Spleen (tissue), 11 donors: Measurements from ENCODE around the gene KLRF1. TPM values are rescaled to one million over a fixed set of nuclear protein-coding genes. Genes with fewer than 3 reads are reported as not detected.
A peak's percentile ranks its signal among the peaks of the same experiment; 100 is the strongest.
"Not testable (repeated sequence)": the region's sequence is repeated elsewhere in the genome, so short reads cannot be mapped to it uniquely, and the experiment has no call there.

Experiments used
- DNase-seq: peaks from one replicate; pipeline ENCODE4 v3.0.0-alpha.2; 2020
- H3K27ac ChIP-seq, 8 donors: fragments of 200-600 bp; sonication (generic) in 7 of 8; 1 replicate in 4 of 8; 2 replicates in 4 of 8; pipeline versions ENCODE4 v1.5.0 to v1.8.0; 2016 to 2021; ENCODE audit warnings: inconsistent platforms in 4 of 8, mild to moderate bottlenecking in 4 of 8, moderate library complexity in 1 of 8
- H3K27me3 ChIP-seq, 7 donors: fragments of 200-600 bp; sonication (generic) in 6 of 7; replicated peaks in 1 of 7; 1 replicate in 4 of 7; 2 replicates in 3 of 7; pipeline versions ENCODE4 v1.5.0 to v1.8.0; 2016 to 2021; ENCODE audit warnings: inconsistent platforms in 3 of 7, mild to moderate bottlenecking in 1 of 7
- H3K36me3 ChIP-seq, 6 donors: fragments of 200-600 bp; sonication (generic) in 5 of 6; 1 replicate in 4 of 6; 2 replicates in 2 of 6; pipeline versions ENCODE4 v1.5.0 to v1.8.0; 2016 to 2021; ENCODE audit warnings: inconsistent platforms in 2 of 6
- H3K4me1 ChIP-seq, 6 donors: fragments of 200-600 bp; sonication (generic) in 5 of 6; 1 replicate in 3 of 6; 2 replicates in 3 of 6; pipeline versions ENCODE4 v1.5.0 to v1.8.0; 2016 to 2021; ENCODE audit warnings: inconsistent platforms in 3 of 6
- H3K4me3 ChIP-seq, 8 donors: fragments of 200-600 bp; sonication (generic) in 7 of 8; 1 replicate in 4 of 8; 2 replicates in 4 of 8; pipeline versions ENCODE4 v1.5.0 to v1.8.0; 2016 to 2021; ENCODE audit warnings: inconsistent platforms in 4 of 8, mild to moderate bottlenecking in 4 of 8, moderate library complexity in 2 of 8
- H3K9me3 ChIP-seq, 8 donors: fragments of 200-600 bp; sonication (generic) in 7 of 8; 1 replicate in 4 of 8; 2 replicates in 4 of 8; pipeline versions ENCODE4 v1.5.0 to v1.8.0; 2016 to 2021; ENCODE audit warnings: inconsistent platforms in 4 of 8
- CTCF ChIP-seq, 11 experiments: fragments of 200-600 bp in 7 of 11; fragments of 450-650 bp in 4 of 11; sonication (generic) in 4 of 11; IDR thresholded peaks in 8 of 11; conservative IDR thresholded peaks in 3 of 11; 1 replicate in 7 of 11; 2 replicates in 4 of 11; pipeline versions ENCODE4 v1.4.0 to v1.8.0; 2016 to 2021; ENCODE audit warnings: antibody characterized with exemption in 11 of 11, inconsistent platforms in 4 of 11, mild to moderate bottlenecking in 1 of 11
- POLR2A ChIP-seq, 3 donors: fragments of 450-650 bp; IDR thresholded peaks; one replicate each; pipeline ENCODE4 v1.5.1; 2017; ENCODE audit warnings: antibody characterized with exemption in 3 of 3, mild to moderate bottlenecking in 1 of 3
- POLR2AphosphoS5 ChIP-seq, 3 donors: sonication (generic); formaldehyde crosslinking; IDR thresholded peaks; one replicate each; pipeline ENCODE4 v1.5.1; 2017; ENCODE audit warnings: antibody characterized with exemption in 3 of 3
- WGBS, 5 donors: extraction: QIAGEN DNeasy Blood & Tissue Kit in 3 of 5; methylation state at CpG; one replicate each; pipeline versions ENCODE4 v1.1.5 to v1.1.7; 2013 to 2018; 5-methylcytosine and 5-hydroxymethylcytosine counted together
- intact Hi-C: fragments of 100-400 bp; cut with DNase I; formaldehyde crosslinking; loops from one replicate; pipeline ENCODE4 v1.15.0; 2023; ENCODE audit warnings: low total_unique reads
- polyA plus RNA-seq, 3 donors: library from polyadenylated mRNA; stranded (reverse); fragments of 200-250 nt; gene quantifications; one replicate each; pipeline ENCODE4 v1.2.1, GENCODE V29; 2013
- total RNA-seq, 7 donors: library from RNA; depleted of rRNA in 3 of 7; stranded (reverse); fragments of >200 nt in 3 of 7; fragmentation: NEBNext Ultra II Directional in 4 of 7; extraction: Animal tissue kit (Norgen Biotek cat#: 25700) in 4 of 7; gene quantifications; one replicate each; pipeline versions ENCODE4 v1.1.0 to v1.2.1, GENCODE V29; 2016 to 2021
- donor health status: healthy with polysubstance abuse.
- donor health status: DM: no; HTN: no; CAD: no; lungs with moderate emphysema.
- donor health status: DM: no; HTN: no; CAD: no.
- donor health status: Bipolar disorder and iron deficiency.
- donor health status: healthy.
- donor health status: DM: no; HTN: no; CAD: no.
- donor health status: DM: yes; HTN: yes; CAD: no.

The KLRF1 gene
- total and polyA plus RNA-seq, 10 donors: 7.9 to 22.6 (median 9.7) TPM

- DNase-seq: no peak
- Histone ChIP-seq H3K36me3 (no peaks in the 10 kb centered on the region), H3K4me3 (peak within 1 kb of the TSS; percentile 36 to 67 (median 42))
These were observed 42.3 kb downstream of the KLRF1 start, which contains the start of gene CLEC2B for GRCh38 chr12:9869307-9870161. TSS of gene CLEC2B (minus strand) at chr12:9869354.

GRCh38 chr12:9870286-9870866 lies 43.1 kb downstream of the KLRF1 start:
- Histone ChIP-seq H3K4me3 (peak overlapping the region in 7 of 8 donors; percentile 37 to 67 (median 42)), H3K9me3 (no peaks in the 10 kb centered on the region), H3K27me3 (no peaks in the 10 kb centered on the region), H3K36me3 (no peaks in the 10 kb centered on the region), H3K4me1 (peaks cover 0 to 44% (median 9%) of the 10 kb centered on the region in 6 donors), H3K27ac (peak overlapping the region; percentile 77 to 97 (median 92))
- WGBS, 5 donors: 37 to 47% (median 44%) methylated on average over 2 of the region's 2 CpGs
- no peak for DNase-seq
- TF ChIP-seq CTCF (IDR thresholded peaks at IDR 0.05 in 8 of 11, conservative IDR thresholded peaks at IDR 0.05 in 3 of 11) (no peak), POLR2A (IDR thresholded peaks at IDR 0.05) (no peak), POLR2AphosphoS5 (IDR thresholded peaks at IDR 0.05) (no peak)
- intact Hi-C loops: no loop called here

More at GRCh38 chr12:9869307-9870161, 42.3 kb downstream of the KLRF1 start, which contains the start of gene CLEC2B:
- TF ChIP-seq POLR2A (IDR thresholded peaks at IDR 0.05): peak in 2 of 3 donors; percentile 76 to 81
- peak in 1 of 3 donors; percentile 59 for TF ChIP-seq POLR2AphosphoS5 (IDR thresholded peaks at IDR 0.05)
- no peak for TF ChIP-seq CTCF (IDR thresholded peaks at IDR 0.05 in 8 of 11, conservative IDR thresholded peaks at IDR 0.05 in 3 of 11)
- Histone ChIP-seq H3K27me3 (no peaks in the 10 kb centered on the region), H3K27ac (peak within 1 kb of the TSS; percentile 77 to 97 (median 92)), H3K9me3 (peaks cover 0 to under 1% (median 0%) of the 10 kb centered on the region in 8 donors), H3K4me1 (peaks cover 0 to 52% (median 14%) of the 10 kb centered on the region in 6 donors)
- WGBS, 5 donors: 0 to 3% (median 1%) methylated on average over 11 of the region's 11 CpGs
- intact Hi-C loops: no loop called here

GRCh38 chr12:9872162-9872561 lies 44.9 kb downstream of the KLRF1 start:
- H3K36me3 ChIP-seq: no peaks in the 10 kb centered on the region
- no peak overlapping the region for H3K27ac ChIP-seq
- WGBS, 5 donors: 83 to 91% (median 86%) methylated on average over 3 of the region's 3 CpGs
- DNase-seq: no peak
- peaks cover 0 to 26% (median 7%) of the 10 kb centered on the region in 6 donors for H3K4me1 ChIP-seq
- no peak overlapping the region for H3K4me3 ChIP-seq
- no peaks in the 10 kb centered on the region for H3K9me3 ChIP-seq
- intact Hi-C loops: no loop called here
- H3K27me3 ChIP-seq: no peaks in the 10 kb centered on the region
- no peak for TF ChIP-seq POLR2A (IDR thresholded peaks at IDR 0.05)
- no peak for TF ChIP-seq CTCF (IDR thresholded peaks at IDR 0.05 in 8 of 11, conservative IDR thresholded peaks at IDR 0.05 in 3 of 11)

GRCh38 chr12:9872742-9873141 lies 45.5 kb downstream of the KLRF1 start:
- no peak for DNase-seq
- no peaks in the 10 kb centered on the region for H3K36me3 ChIP-seq
- no peaks in the 10 kb centered on the region for H3K27me3 ChIP-seq
- intact Hi-C loops: no loop called here
- H3K4me3 ChIP-seq: no peak overlapping the region
- TF ChIP-seq POLR2A (IDR thresholded peaks at IDR 0.05): no peak
- TF ChIP-seq CTCF (IDR thresholded peaks at IDR 0.05 in 8 of 11, conservative IDR thresholded peaks at IDR 0.05 in 3 of 11): no peak
- no peak for TF ChIP-seq POLR2AphosphoS5 (IDR thresholded peaks at IDR 0.05)
- peaks cover 0 to 26% (median 7%) of the 10 kb centered on the region in 6 donors for H3K4me1 ChIP-seq
- no peak overlapping the region for H3K27ac ChIP-seq
- WGBS, 5 donors: 87 to 94% (median 93%) methylated on average over 11 of the region's 11 CpGs
- no peaks in the 10 kb centered on the region for H3K9me3 ChIP-seq

GRCh38 chr12:9876120-9876519 lies 48.8 kb downstream of the KLRF1 start:
- H3K4me3 ChIP-seq, intact Hi-C loops: not testable (repeated sequence)
- 97 to 99% (median 97%) methylated on average over 10 to 26 of the region's 26 CpGs for WGBS, 5 donors

More at GRCh38 chr12:9876120-9876519, 48.8 kb downstream of the KLRF1 start:
- not testable (repeated sequence) for H3K36me3 ChIP-seq, H3K27ac ChIP-seq, H3K9me3 ChIP-seq, H3K27me3 ChIP-seq
- H3K4me1 ChIP-seq: peaks cover 0 to 13% (median 0%) of the 10 kb centered on the region in 6 donors
- DNase-seq: peak; percentile 72
